Prostate gland (tissue), 2 donors: ENCODE results near the gene ILKAP. TPM values are rescaled to one million over a fixed set of nuclear protein-coding genes. Genes with fewer than 3 reads are reported as not detected.

Experiments used
- DNase-seq: peaks from one replicate; pipeline ENCODE4 v3.0.0-alpha.2; 2019; ENCODE audit warnings: low spot score
- H3K27ac ChIP-seq, 2 donors: fragments of 200-600 bp; sonication (generic); 2 replicates each; pipeline ENCODE4 v1.5.1; 2017 to 2019
- H3K27me3 ChIP-seq: fragments of 200-600 bp; sonication (generic); replicated peaks from 2 replicates; pipeline ENCODE4 v1.5.1; 2019; ENCODE audit not compliant: insufficient read depth
- H3K36me3 ChIP-seq, 2 donors: fragments of 200-600 bp; sonication (generic); 1 replicate in 1 of 2; 2 replicates in 1 of 2; pipeline versions ENCODE4 v1.5.1 to v1.8.1; 2017 to 2019
- H3K4me1 ChIP-seq: fragments of 200-600 bp; sonication (generic); replicated peaks from 2 replicates; pipeline ENCODE4 v1.5.1; 2019
- H3K4me3 ChIP-seq, 2 donors: fragments of 200-600 bp; sonication (generic); 2 replicates each; pipeline ENCODE4 v1.5.1; 2017 to 2019
- H3K9me3 ChIP-seq: fragments of 200-600 bp; sonication (generic); 2 replicates; pipeline ENCODE4 v1.5.1; 2017
- POLR2A ChIP-seq: fragments of 450-650 bp; IDR thresholded peaks from one replicate; pipeline ENCODE4 v1.6.1; 2016; ENCODE audit warnings: antibody characterized with exemption, mild to moderate bottlenecking
- POLR2AphosphoS5 ChIP-seq: sonication (generic); formaldehyde crosslinking; IDR thresholded peaks from one replicate; pipeline ENCODE4 v1.6.1; 2017; ENCODE audit warnings: antibody characterized with exemption
- WGBS: methylation state at CpG from one replicate; pipeline ENCODE4 v1.1.5; 2018; 5-methylcytosine and 5-hydroxymethylcytosine counted together
- intact Hi-C: fragments of 100-400 bp; cut with DNase I; formaldehyde crosslinking; loops from one replicate; pipeline ENCODE4 v1.14.2; 2022
- total RNA-seq, 2 donors: library from RNA; depleted of rRNA; stranded (reverse); fragments of >200 nt; gene quantifications; one replicate each; pipeline ENCODE4 v1.1.0, GENCODE V29; 2016
- TF ChIP-seq, protein P1 (sequence below), 4 experiments: fragments of 200-600 bp in 2 of 4; fragments of 450-650 bp in 2 of 4; sonication (generic) in 2 of 4; IDR thresholded peaks; 1 replicate in 3 of 4; 2 replicates in 1 of 4; pipeline ENCODE4 v1.5.1; 2016 to 2019; ENCODE audit warnings: antibody characterized with exemption in 4 of 4, mild to moderate bottlenecking in 2 of 4, moderate library complexity in 2 of 4

Gene ILKAP
- total RNA-seq, 2 donors from 2014 or later, result 33.6 to 41.8 TPM

DNA sequence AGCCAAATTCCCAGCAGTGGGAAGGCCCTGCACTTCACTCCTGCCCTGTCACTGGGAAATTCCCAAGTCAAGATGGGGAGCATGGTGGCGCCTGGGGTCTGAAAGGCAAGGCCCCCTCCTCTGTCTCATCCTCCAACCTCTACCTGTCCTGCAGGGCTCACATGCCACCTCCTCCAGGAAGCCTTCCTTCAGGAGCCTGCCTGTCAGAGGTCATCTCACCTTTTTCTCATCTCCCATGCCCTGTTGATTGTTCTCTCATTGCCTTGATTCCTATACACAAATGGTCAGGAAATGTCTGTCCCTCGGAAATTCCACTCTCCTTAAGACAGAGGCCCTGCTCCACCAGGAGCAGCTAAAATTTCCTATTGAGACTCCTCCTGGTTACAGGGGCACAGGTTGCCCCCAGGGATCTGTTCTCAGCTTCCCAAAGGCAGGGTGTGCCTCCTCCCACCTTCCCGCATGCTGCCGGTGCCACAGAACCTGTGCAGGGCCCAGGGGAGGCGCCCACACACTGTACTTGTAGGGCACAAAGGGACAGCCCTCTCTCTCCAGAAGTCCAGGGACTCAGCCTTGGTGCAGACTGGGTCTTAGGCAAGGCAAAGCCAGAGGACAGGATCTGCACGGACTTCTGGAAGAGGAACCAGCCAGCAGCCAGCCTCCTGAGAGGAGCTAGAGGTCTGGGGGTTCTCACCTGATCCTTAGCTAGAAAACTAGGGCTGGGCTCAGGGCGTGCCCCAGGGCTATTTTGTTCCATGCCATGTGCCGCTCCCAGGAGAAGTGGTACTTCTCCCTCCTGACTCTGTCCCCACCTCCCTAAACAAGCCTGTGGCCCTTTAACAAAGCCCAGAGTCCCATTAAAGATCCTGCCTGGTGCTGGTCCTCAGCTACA lies 23.4 kb upstream of the ILKAP start:
- Histone ChIP-seq H3K36me3 (no peaks in the 10 kb centered on the region), H3K27ac (no peak overlapping the region), H3K9me3 (no peaks in the 10 kb centered on the region), H3K27me3 (no peaks in the 10 kb centered on the region), H3K4me1 (no peaks in the 10 kb centered on the region), H3K4me3 (no peak overlapping the region)
- WGBS, result 93% methylated on average over 7 of the region's 8 CpGs
- TF ChIP-seq, protein P1, sequence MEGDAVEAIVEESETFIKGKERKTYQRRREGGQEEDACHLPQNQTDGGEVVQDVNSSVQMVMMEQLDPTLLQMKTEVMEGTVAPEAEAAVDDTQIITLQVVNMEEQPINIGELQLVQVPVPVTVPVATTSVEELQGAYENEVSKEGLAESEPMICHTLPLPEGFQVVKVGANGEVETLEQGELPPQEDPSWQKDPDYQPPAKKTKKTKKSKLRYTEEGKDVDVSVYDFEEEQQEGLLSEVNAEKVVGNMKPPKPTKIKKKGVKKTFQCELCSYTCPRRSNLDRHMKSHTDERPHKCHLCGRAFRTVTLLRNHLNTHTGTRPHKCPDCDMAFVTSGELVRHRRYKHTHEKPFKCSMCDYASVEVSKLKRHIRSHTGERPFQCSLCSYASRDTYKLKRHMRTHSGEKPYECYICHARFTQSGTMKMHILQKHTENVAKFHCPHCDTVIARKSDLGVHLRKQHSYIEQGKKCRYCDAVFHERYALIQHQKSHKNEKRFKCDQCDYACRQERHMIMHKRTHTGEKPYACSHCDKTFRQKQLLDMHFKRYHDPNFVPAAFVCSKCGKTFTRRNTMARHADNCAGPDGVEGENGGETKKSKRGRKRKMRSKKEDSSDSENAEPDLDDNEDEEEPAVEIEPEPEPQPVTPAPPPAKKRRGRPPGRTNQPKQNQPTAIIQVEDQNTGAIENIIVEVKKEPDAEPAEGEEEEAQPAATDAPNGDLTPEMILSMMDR (IDR thresholded peaks at IDR 0.05), result no peak
- TF ChIP-seq POLR2AphosphoS5 (no peak), POLR2A (no peak)
- no peak for DNase-seq
- intact Hi-C loops, result no loop called here

DNA sequence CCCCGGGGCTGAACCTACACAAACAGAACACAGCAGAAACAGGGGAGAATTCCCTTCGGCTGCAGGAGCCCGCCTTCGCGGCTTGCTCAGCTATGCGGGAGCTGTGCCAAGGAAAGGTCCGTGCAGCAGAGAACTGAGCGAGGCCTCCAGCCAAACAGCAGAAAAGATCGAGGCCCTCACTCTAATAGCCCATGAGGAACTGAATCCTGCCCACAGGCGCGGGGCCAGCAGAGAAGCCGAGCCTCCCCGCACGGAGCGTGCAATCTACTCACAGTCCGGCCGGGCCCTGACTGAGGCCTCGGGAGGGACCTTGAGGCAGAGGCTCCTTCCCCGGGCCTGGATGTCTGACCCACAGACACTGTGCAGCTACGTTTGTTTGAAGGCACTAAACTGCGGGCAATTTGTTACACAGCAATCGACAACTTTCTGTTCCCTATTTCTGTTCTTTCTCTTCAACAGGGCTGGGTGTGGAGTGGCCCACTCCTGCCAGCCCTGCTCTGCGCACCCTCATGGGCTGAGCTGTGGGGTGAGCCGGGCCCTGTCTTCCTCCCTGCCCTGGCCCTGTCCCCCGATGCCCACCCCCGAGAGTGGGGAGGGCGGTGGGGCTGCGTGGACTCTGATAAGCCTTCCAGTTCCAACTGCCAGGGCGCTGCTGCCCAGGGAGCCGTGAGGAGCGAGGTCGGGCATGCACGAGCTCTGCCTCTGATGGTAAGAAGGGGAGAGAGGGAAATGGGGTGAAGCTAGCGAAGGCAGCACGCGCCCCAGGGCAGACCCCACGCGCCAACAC lies 22.6 kb upstream of the ILKAP start:
- intact Hi-C loops, result no loop called here
- TF ChIP-seq POLR2AphosphoS5 (no peak), POLR2A (no peak)
- TF ChIP-seq, protein P1 (IDR thresholded peaks at IDR 0.05), result no peak
- Histone ChIP-seq H3K36me3 (no peaks in the 10 kb centered on the region), H3K9me3 (no peaks in the 10 kb centered on the region), H3K27me3 (no peaks in the 10 kb centered on the region), H3K4me3 (no peak overlapping the region), H3K27ac (no peak overlapping the region), H3K4me1 (no peaks in the 10 kb centered on the region)
- 80% methylated on average over 34 of the region's 38 CpGs for WGBS
- DNase-seq, result no peak

DNA sequence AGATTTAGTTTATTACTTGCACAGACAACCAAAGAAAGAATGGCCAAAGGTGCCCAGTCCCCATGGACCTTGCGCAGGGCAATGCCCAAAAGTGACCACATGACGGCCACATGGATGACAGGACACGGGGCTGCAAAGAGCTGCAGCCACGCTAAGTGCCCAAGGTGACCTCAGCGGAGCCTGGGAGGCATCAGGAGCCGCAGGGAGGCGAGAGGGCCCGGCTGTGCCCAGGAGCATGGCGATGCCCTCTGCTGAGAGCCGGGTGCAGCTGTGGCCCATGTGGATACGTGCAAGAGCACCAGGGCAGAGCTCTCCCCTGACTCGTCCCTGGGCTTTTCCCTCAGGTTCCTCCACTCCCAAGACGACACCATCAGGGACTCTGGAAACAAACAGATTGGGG lies 21.6 kb upstream of the ILKAP start:
- H3K4me3 ChIP-seq, result no peak overlapping the region
- H3K9me3 ChIP-seq, result no peaks in the 10 kb centered on the region
- H3K4me1 ChIP-seq, result no peaks in the 10 kb centered on the region
- 89% methylated on average over 13 of the region's 13 CpGs for WGBS
- no peaks in the 10 kb centered on the region for H3K27me3 ChIP-seq
- H3K36me3 ChIP-seq, result no peaks in the 10 kb centered on the region
- intact Hi-C loops, result no loop called here
- no peak for DNase-seq
- TF ChIP-seq, protein P1 (IDR thresholded peaks at IDR 0.05), result no peak
- no peak for TF ChIP-seq POLR2AphosphoS5
- TF ChIP-seq POLR2A, result no peak
- no peak overlapping the region for H3K27ac ChIP-seq

DNA sequence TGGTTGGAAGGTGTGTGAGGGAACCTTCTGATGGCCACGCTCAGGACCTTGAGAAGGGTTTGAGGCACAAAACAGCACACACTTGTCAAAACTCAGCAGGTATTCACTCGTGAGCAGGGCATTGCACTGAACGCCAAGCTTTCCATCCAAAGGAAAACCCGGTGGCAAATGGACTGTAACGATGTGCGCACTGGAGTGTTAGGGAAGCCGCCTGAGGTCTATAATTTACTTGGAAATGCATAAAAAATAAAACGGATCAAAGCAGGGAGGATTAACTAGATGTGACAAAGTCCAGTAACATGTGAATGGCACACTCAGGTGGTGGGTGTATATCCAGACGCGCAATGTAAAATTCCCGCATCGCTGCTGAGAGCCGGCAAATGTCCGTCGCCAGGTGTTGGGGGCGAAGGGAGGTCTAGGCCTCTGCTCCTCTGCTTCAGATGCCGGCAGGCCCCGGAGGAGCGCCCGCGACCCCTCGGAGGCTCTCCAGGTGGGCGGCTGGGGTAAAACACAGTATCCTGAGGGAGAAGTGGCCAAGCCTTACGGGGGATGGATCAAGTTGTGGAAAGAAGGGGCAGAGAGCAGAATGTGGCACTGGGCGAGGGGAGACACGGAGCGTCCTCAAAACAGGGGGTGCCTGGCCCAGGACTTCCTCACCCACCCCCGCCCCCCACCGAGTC lies 21.0 kb upstream of the ILKAP start:
- no peaks in the 10 kb centered on the region for H3K36me3 ChIP-seq
- no peaks in the 10 kb centered on the region for H3K4me1 ChIP-seq
- WGBS, result 94% methylated on average over 29 of the region's 29 CpGs
- H3K4me3 ChIP-seq, result no peak overlapping the region
- TF ChIP-seq, protein P1 (IDR thresholded peaks at IDR 0.05), result no peak
- no peak for TF ChIP-seq POLR2A
- no peak for TF ChIP-seq POLR2AphosphoS5
- DNase-seq, result no peak
- H3K27me3 ChIP-seq, result no peaks in the 10 kb centered on the region
- no peak overlapping the region for H3K27ac ChIP-seq
- no peaks in the 10 kb centered on the region for H3K9me3 ChIP-seq
- intact Hi-C loops, result no loop called here
